Measurements from ENCODE around the gene IGF1. TPM values are rescaled to one million over a fixed set of nuclear protein-coding genes. Genes with fewer than 3 reads are reported as not detected.

IGF1 gene
- total RNA-seq, 1 donor from 2014 or later = 3.4 TPM

DNA sequence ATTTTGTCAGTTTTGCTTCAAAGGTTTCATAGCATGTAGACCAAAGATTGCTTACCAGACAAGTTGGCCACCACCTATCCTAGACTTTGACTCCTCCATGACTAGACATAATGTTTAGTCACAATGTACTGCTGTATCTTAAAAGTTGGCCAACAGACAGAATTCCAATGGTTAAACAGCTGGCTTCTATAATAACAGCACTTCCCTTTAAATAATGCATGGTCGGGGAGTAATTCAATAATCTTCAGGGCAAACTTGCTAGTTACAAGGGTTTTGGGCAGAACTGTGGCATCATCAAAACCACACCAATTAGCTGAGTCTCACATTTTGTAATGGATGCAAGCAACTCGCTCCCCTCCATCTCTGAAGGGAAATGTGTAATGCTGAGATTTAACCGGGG is 56.9 kb downstream of the IGF1 start:
- TF ChIP-seq, protein P1, sequence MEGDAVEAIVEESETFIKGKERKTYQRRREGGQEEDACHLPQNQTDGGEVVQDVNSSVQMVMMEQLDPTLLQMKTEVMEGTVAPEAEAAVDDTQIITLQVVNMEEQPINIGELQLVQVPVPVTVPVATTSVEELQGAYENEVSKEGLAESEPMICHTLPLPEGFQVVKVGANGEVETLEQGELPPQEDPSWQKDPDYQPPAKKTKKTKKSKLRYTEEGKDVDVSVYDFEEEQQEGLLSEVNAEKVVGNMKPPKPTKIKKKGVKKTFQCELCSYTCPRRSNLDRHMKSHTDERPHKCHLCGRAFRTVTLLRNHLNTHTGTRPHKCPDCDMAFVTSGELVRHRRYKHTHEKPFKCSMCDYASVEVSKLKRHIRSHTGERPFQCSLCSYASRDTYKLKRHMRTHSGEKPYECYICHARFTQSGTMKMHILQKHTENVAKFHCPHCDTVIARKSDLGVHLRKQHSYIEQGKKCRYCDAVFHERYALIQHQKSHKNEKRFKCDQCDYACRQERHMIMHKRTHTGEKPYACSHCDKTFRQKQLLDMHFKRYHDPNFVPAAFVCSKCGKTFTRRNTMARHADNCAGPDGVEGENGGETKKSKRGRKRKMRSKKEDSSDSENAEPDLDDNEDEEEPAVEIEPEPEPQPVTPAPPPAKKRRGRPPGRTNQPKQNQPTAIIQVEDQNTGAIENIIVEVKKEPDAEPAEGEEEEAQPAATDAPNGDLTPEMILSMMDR (IDR thresholded peaks at IDR 0.05; ENCODE audit: unreplicated experiment) = no peak
- no peak for DNase-seq (ENCODE audit: low spot score)
- Mint-ChIP-seq H3K4me1 (ENCODE audit: unreplicated experiment) (no peaks in the 10 kb centered on the region), H3K4me3 (ENCODE audit: unreplicated experiment) (no peak overlapping the region), H3K27me3 (ENCODE audit: unreplicated experiment) (peaks cover 3% of the 10 kb centered on the region), H3K27ac (ENCODE audit: unreplicated experiment) (no peak overlapping the region), H3K9me3 (ENCODE audit: unreplicated experiment) (no peaks in the 10 kb centered on the region), H3K36me3 (ENCODE audit: low read depth, unreplicated experiment) (no peaks in the 10 kb centered on the region)

DNA sequence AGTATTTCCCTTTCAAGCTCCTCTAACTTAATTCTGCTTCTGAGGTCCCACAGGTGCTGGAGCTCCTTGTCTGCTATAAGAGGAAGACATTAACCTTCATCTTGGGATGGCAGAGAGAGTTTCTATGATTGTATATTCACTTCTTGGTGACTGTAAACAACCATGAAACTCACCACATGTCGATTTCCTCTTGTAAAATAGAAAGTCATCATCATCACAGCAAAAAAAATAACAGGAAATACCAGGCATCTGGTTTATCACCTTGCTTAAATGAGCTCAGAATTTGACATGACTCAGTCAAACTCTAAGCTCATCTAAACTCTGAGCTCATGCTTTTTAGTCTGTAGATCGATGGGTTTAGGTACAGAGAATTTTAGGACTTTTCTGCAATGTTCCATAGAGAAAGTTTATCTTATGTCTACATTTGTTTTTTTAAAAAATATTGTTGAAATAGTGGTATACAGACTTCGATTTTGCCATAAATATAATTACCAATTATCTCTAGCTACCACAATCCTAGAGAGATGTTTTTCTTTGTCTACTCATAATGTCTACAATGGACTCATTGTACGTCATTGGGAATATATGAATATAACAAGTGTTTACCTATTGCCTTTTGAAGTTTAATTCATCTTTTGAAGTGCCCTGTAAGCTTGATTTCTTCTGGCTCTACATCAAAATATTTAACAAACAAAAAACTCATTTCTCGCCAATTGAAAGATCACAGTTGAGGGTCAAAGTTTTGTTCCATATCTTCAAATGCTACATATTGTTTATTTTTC is 58.4 kb downstream of the IGF1 start:
- TF ChIP-seq, protein P1 (IDR thresholded peaks at IDR 0.05; ENCODE audit: unreplicated experiment) = no peak
- DNase-seq (ENCODE audit: low spot score) = no peak
- H3K36me3 Mint-ChIP-seq (ENCODE audit: low read depth, unreplicated experiment) = no peaks in the 10 kb centered on the region
- no peaks in the 10 kb centered on the region for H3K9me3 Mint-ChIP-seq (ENCODE audit: unreplicated experiment)
- H3K27me3 Mint-ChIP-seq (ENCODE audit: unreplicated experiment) = peaks cover 4% of the 10 kb centered on the region
- H3K4me1 Mint-ChIP-seq (ENCODE audit: unreplicated experiment) = no peaks in the 10 kb centered on the region
- H3K27ac Mint-ChIP-seq (ENCODE audit: unreplicated experiment) = no peak overlapping the region
- no peak overlapping the region for H3K4me3 Mint-ChIP-seq (ENCODE audit: unreplicated experiment)

DNA sequence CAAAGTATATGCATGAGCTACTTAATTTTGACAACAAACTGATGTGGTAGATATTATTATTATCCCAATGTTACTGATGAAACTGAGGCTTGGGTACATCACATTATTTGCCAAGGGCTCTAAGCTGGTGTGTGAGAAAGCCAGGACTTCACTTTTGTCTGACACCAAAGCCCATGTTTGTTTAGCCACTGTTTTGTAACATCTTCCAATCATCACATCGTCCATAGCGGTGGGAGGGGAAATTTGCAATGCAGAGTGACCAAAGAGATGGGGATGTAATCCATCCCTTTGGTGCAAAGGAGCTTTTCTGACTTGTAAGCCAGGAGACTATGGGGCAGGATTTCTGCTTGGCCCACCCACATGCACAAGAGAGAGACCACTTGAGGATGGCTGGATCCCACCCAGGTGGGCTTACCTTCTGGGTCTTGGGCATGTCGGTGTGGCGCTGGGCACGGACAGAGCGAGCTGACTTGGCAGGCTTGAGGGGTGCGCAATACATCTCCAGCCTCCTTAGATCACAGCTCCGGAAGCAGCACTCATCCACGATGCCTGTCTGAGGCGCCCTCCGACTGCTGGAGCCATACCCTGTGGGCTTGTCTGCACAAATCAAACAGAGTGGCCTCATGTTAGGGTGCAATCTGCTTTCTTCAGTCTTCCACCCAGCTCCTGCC is 61.1 kb downstream of the IGF1 start:
- Mint-ChIP-seq H3K4me3 (ENCODE audit: unreplicated experiment) (no peak overlapping the region), H3K27me3 (ENCODE audit: unreplicated experiment) (peaks cover 1% of the 10 kb centered on the region), H3K36me3 (ENCODE audit: low read depth, unreplicated experiment) (no peaks in the 10 kb centered on the region), H3K4me1 (ENCODE audit: unreplicated experiment) (no peaks in the 10 kb centered on the region), H3K27ac (ENCODE audit: unreplicated experiment) (no peak overlapping the region), H3K9me3 (ENCODE audit: unreplicated experiment) (no peaks in the 10 kb centered on the region)
- TF ChIP-seq, protein P1 (IDR thresholded peaks at IDR 0.05; ENCODE audit: unreplicated experiment) = no peak
- no peak for DNase-seq (ENCODE audit: low spot score)

DNA sequence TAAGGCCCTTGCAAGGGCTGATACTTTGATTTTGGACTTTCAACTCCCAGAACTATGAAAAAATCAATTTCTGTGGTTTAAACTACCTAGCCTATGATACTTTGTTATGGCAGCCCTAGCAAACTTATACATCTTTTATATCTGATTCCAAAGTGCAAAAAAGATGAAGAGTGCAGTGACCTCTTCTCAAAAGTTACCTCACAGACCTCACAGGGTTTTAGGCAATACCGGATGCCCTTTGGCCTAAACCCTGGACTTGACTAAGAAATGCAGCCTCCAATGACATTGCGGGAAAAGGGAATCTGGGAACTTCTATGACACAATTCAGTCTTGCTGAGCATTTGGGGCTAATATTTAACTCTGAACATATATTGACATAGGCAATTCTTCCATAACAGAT is 63.3 kb downstream of the IGF1 start:
- DNase-seq (ENCODE audit: low spot score) = no peak
- TF ChIP-seq, protein P1 (IDR thresholded peaks at IDR 0.05; ENCODE audit: unreplicated experiment) = no peak
- H3K4me3 Mint-ChIP-seq (ENCODE audit: unreplicated experiment) = no peak overlapping the region
- no peaks in the 10 kb centered on the region for H3K4me1 Mint-ChIP-seq (ENCODE audit: unreplicated experiment)
- H3K9me3 Mint-ChIP-seq (ENCODE audit: unreplicated experiment) = no peaks in the 10 kb centered on the region
- H3K27me3 Mint-ChIP-seq (ENCODE audit: unreplicated experiment) = peaks cover 1% of the 10 kb centered on the region
- no peaks in the 10 kb centered on the region for H3K36me3 Mint-ChIP-seq (ENCODE audit: low read depth, unreplicated experiment)
- no peak overlapping the region for H3K27ac Mint-ChIP-seq (ENCODE audit: unreplicated experiment)

DNA sequence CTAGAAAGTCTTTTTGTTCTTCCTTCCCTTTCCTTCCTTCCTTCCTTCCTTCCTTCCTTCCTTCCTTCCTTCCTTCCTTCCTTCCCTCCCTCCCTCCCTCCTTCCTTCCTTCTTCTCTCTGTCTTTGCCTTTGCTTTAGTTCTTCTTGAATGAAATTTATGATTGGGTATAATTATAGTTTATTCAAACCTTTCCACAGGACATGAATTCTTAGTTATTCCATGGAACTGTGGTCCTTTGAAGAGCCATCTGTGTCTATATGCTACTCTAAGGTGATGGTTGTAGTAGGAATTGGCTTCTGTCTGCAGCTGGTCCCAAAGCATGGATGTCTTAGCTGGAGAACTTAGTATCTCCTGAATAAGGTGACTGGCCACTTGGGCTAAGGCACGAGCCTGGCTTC is 64.8 kb downstream of the IGF1 start:
- Mint-ChIP-seq H3K9me3 (ENCODE audit: unreplicated experiment) (no peaks in the 10 kb centered on the region), H3K4me1 (ENCODE audit: unreplicated experiment) (no peaks in the 10 kb centered on the region), H3K27ac (ENCODE audit: unreplicated experiment) (no peak overlapping the region), H3K36me3 (ENCODE audit: low read depth, unreplicated experiment) (no peaks in the 10 kb centered on the region), H3K4me3 (ENCODE audit: unreplicated experiment) (no peak overlapping the region), H3K27me3 (ENCODE audit: unreplicated experiment) (peaks cover 1% of the 10 kb centered on the region)
- TF ChIP-seq, protein P1 (IDR thresholded peaks at IDR 0.05; ENCODE audit: unreplicated experiment) = no peak
- DNase-seq (ENCODE audit: low spot score) = no peak

Measured in endothelial cell (in vitro differentiated cells).